HG03280 (cell line): ENCODE results near the gene TUBB2B.

Experiments used
- ATAC-seq: cut with Tn5 transposase; IDR thresholded peaks from one replicate; pipeline ENCODE4 v1.9.1; 2021; ENCODE audit warnings: mild to moderate bottlenecking, moderate library complexity; ENCODE audit not compliant: unreplicated experiment

TUBB2B gene

DNA sequence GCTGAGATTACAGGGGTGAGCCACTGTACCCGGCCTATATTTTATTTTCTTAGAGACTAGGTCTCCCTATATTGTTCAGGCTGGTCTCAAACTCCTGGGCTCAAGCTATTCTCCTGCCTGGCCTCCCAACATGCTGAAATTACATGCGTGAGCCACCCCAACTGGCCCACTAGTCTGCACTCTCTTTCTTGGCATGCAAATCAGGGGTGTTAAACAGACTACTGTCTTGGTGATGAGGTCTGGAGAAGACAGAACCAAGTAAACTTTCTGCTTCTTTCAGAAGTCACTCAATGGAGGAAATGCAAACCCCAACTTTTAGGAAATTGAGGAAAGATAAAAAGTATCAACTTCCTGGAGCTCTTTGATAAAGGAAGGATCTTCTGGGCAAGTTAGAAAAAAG is 8.0 kb upstream of the TUBB2B start:
- no peak for ATAC-seq

DNA sequence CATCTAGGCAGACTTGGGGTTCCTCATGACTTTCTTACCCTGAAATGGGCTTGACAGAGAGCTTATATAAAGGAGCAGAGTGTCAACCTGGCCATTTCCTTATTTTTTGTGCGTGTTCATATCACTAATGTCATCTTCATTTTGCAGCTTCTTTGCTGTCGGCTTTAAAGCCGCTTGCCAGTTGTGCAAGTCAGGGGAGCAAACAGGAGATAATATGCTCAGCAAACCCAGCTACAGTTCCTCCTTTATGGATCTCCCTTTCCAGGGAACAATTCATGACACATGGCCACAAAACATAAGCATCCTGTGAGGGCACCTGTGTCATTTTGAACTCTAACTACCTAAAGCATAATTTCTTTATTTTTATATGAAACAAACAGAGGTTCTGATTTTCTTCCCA is 6.5 kb upstream of the TUBB2B start:
- no peak for ATAC-seq

- ATAC-seq, result no peak
These were observed 5.9 kb upstream of the TUBB2B start for GRCh38 chr6:3233321-3233720.

DNA sequence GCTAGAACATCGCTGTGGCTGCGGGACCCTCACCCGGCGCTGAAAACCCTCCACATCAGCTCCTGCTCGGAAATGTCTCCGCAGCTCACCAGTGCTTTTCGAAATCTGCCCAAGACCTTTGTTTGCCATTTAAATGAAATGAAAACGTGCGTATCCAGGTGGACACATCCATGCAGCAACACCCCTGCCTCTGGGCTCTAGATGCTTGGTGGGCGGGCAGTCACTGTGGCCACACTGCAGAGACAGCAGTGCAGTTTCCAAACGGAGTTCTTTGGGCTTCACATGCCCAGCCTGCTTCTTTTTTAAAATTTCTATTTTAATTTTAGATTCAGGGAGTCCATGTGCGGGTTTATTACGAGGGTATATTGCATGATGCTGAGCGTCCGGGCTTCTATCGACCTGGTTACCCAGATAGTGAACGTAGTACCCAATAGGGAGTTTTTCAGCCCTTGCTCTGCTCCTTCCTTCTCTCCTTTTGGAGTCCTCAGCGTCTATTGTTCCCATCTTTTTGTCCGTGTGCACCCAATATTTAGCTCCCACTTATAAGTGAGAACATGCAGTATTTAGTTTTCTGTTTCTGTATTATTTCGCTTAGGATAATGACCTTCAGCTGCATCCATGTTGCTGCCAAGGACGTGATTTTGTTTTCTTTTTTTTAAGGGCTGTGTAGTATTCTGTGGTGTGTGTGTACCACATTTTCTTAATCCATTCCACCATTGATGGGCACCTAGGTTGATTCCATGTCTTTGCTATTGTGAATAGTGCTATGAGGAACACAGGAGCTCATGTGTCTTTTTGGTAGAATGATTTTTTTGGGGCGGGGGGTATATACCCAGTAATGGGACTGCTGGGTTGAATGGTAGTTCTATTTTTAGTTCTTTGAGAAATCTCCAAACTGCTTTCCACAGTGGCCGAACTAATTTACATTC is 4.8 kb upstream of the TUBB2B start:
- no peak for ATAC-seq

GRCh38 chr6:3231247-3232016 is 4.0 kb upstream of the TUBB2B start:
- no peak for ATAC-seq

DNA sequence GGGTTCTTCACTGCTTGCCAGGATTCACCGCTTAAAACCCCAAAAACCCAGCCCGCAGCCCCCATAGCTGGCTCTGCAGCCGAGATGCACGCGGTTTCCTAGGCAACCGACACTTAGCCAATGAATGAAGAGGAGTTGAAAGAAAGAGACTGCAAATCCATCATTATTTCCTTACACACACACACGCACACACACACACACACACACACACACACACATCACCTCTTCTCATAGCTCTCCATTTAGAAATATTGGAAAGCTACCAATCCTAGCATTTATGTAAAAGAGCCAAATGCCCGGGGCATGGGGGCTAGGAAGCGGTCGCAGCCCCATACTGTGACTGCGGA is 3.4 kb upstream of the TUBB2B start:
- ATAC-seq, result no peak

DNA sequence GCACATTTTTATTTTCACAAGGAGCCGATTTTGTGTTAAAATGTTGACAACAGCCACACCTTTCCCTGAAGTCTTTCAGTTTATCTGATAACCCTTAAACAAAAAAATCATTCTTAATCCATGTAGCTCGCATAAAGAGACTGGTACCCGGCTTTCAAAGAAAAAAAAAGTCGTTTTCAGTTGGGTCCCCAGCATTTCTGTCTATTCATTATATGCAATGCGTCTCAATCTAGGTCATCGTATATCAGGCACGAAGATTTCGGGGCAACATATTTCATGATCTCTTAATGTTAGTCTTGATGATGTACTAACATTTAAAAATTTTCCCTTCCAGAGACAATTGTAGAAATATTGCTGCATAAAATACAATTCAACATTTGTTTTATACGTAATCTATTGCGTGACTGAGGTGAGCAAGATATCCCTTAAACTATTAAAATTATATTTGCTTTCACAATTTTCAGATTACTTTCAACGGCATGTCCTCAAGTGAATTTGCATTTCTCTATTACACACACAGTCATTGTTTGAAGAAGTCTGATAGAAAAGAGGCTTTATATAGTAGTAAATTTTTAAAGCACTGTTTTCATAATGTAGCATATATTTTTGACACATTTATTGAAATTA is 2.9 kb upstream of the TUBB2B start:
- ATAC-seq, result no peak

- no peak for ATAC-seq
These were observed 2.2 kb upstream of the TUBB2B start for GRCh38 chr6:3229566-3230178.

GRCh38 chr6:3228771-3229565 is 1.5 kb upstream of the TUBB2B start:
- no peak for ATAC-seq

DNA sequence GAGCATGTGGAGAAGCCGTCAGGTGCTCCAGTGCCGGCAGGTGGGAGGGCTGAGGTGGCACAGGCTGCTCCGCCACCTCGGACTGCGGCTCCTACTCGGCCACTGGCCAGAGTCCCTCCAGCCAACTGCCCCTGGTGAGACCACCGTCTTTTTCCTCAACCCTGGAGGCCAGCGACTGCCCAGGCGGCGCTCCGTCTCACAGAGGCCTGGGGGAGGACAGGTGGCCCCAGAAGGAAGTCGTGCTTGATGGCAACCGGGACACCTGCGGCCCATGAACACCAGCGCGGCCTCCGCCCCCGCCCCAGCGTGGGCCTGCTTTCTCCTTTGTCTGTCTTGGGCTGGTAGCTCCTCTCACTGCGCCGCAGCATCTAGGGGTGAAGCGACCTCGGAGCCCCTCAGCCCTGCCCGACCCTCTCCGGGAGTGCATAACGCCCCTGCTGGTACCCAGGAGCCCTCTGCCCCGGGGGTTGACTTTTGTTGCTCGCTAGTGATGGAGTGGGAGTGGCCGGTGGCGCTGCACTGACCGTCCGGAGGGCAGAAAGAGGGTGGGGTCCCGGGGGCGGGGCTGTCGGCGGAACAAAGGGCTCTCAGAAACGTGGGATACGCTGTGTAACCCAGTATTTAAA is 706 bp upstream of the TUBB2B start:
- no peak for ATAC-seq

DNA sequence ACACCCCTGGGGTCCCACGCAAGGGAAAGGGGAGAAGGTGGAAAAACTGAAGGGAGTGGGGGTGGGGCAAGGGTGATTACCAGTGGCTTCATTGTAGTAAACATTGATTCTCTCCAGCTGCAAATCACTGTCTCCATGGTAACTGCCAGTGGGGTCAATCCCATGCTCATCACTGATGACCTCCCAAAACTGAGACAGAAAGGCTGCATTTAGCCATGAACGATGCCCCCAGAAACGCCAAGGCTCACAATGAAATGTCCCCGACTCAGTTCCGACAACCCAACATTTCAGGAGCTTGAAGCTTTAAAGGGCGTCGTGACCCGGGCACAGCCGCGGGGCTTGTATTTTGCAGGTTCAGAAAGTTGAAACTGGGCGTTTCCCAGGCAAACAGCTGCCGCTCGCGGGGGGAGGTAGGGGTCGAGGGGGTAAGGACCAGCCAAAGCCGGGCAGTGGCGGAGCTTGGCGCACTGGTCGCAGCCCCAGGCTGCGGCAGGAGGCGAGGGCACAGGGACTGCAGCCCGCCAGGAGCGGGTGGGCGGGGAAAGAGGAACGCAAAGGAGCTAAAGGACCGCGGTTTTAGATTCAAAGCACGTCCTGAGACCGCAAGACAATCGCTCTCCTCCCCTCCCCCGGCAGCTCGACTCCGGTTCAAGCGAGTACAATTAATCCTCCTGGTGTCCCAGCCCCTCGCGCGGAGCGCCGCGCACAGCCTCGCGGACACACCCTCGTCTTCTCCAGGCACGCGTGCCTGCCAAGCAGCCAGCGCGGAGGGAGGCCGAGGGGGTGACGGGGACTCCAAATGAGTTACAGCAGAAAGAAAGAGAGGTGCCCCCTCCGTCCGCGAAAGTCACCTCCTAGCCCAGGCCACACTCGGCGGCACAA is 731 bp downstream of the TUBB2B start:
- no peak for ATAC-seq

- no peak for ATAC-seq
These were observed 1.4 kb downstream of the TUBB2B start for GRCh38 chr6:3226042-3226441.

DNA sequence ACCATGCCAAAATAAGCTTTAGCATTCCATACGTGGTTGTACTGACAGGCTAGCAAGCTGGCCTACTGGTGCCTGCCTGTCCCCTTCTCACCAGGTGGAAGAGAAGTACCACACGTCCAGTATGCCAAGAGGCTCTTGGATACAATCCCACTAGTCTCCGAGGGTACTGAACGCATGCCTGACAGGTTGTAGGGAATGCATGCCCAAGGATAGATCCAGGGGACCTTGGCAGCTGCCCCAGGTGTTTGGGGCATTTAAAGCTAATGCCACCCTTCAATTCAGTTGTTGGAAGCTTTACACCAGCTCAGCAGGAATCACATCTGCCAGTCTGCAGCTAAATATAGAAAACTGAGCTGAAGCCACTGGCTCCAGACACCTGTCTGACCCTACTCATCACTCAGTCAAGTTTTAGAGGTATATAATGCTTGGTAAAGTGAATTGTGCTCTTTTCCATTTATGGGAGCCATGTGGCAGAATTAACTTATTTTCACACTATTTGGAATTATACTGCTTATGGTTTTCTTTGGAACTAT is 4.9 kb downstream of the TUBB2B start:
- ATAC-seq, result no peak

DNA sequence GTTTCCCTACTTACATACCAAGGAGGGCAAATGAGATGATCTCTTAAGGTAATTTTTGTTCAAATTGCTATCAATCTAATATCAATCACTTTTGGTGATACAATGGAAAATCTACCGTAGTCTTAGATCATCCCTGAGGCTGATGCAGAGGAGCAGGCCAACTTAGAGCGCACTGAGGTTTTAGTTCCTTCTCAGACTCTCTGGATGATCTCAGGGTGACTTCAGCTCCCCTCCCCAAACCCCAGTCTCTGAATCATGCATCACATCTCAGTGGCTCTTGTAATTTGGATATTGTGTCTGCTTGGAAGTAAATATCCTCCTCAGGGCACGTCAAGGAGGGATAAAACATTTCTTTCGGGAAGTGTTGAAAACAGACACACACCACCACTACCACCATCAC is 5.9 kb downstream of the TUBB2B start:
- ATAC-seq, result no peak

DNA sequence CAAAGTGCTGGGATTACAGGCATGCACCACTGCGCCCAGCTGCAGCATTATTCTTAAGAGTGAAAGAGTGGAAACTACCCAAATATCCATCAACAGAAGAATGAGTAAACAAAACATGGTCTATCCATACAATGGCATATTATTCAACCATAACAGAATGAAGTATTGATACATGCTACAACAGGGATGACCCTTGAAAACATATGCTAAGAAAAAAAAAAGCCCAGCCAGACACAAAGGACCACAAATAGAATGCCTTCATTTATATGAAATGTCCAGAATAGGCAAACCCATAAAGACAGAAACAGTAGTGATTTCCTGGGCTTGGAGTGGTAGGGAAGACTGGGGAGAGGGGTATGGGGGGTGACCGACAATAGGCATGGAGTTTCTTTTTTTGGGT is 7.1 kb downstream of the TUBB2B start:
- no peak for ATAC-seq

- no peak for ATAC-seq
These were observed 9.2 kb downstream of the TUBB2B start for GRCh38 chr6:3218266-3218665.

DNA sequence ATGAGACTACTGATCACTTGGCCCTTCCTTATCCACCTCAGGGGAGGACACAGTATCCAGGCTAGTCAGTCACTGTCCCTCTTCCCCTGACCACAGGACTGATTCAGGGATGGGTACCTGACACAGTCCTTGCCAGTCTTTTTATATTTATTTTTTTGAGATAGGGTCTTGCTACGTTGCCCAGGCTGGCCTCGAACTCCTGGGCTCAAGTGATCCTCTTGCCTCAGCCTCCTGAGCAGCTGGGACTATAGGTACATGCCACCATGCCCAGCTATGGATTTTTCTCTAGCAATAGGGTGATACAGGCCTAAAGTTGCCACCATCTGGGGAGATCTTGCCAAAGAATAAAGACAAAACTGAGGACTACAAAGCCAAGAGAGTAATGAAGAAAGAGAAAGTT is 10.2 kb downstream of the TUBB2B start:
- ATAC-seq, result no peak

DNA sequence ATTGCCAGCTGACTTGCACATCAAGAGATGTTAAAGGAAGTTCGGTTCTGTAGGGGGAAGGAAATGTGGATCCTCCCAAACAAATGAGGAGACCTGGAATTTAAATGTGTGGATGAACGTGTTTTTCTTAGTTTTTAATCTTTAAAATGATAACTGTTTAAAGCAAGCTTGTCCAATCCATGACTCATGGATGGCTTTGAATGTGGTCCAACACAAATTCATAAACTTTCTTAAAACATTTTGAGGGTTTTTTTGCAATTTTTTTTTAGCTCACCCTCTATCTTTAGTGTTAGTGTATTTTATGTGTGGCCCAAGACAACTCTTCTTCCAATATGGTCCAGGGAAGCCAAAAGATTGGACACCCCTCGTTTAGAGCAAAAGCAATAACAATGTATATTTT is 12.6 kb downstream of the TUBB2B start:
- no peak for ATAC-seq

DNA sequence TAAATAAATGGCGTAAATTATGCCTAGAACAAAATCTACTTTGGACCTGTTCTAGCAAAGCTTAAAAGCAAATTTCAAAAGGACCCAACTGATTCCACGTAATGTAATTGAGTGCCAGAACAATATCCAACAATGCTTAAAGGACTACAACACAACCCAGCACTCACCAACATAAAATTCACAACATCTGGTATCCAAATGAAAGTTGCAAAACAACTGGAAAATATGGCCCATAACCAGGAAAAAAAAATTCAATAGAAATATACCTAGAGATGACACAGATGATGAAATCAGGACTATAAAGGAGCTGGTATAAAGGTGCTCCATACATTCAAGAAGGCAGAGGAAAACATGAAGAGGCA is 14.1 kb downstream of the TUBB2B start:
- no peak for ATAC-seq
